HL-60 (cell line): ENCODE measurements around the gene PLA2G4C.

Experiments used
- DNase-seq, 2 experiments: peaks; one replicate each; pipeline ENCODE4 v3.0.0-alpha.2; 2010 to 2020; ENCODE audit warnings: low read depth in 1 of 2, low spot score in 1 of 2
- H3K27ac ChIP-seq: fragments of 250-450 bp; sonication (Bioruptor Pico); replicated peaks from 2 replicates; pipeline ENCODE4 v1.5.1; 2020; ENCODE audit warnings: mild to moderate bottlenecking, moderate library complexity
- H3K27me3 ChIP-seq: fragments of 250-450 bp; sonication (Bioruptor Pico); 2 replicates; pipeline ENCODE4 v1.5.1; 2021; ENCODE audit warnings: mild to moderate bottlenecking, moderate library complexity; ENCODE audit not compliant: insufficient read depth, poor library complexity, severe bottlenecking
- H3K4me3 ChIP-seq: replicated peaks from 2 replicates; pipeline ENCODE4 v1.5.1; 2011; ENCODE audit warnings: mild to moderate bottlenecking, control low read depth, low read length; ENCODE audit not compliant: insufficient read depth
- CTCF ChIP-seq: IDR thresholded peaks from one replicate; pipeline ENCODE4 v1.5.1; 2011; ENCODE audit warnings: low read length, control low read depth, inconsistent platforms; ENCODE audit not compliant: insufficient read depth
- GABPA ChIP-seq: IDR thresholded peaks from 2 replicates; pipeline ENCODE4 v1.6.1; 2012; ENCODE audit warnings: low read depth
- POLR2AphosphoS5 ChIP-seq: IDR thresholded peaks from 2 replicates; pipeline ENCODE4 v1.6.1; 2012; ENCODE audit warnings: low read depth
- REST ChIP-seq: IDR thresholded peaks from 2 replicates; pipeline ENCODE4 v1.6.1; 2012; ENCODE audit warnings: low read depth; ENCODE audit not compliant: insufficient replicate concordance
- SPI1 ChIP-seq: IDR thresholded peaks from 2 replicates; pipeline ENCODE4 v1.6.1; 2012; ENCODE audit warnings: low read depth, mild to moderate bottlenecking, borderline replicate concordance

Gene PLA2G4C

DNA sequence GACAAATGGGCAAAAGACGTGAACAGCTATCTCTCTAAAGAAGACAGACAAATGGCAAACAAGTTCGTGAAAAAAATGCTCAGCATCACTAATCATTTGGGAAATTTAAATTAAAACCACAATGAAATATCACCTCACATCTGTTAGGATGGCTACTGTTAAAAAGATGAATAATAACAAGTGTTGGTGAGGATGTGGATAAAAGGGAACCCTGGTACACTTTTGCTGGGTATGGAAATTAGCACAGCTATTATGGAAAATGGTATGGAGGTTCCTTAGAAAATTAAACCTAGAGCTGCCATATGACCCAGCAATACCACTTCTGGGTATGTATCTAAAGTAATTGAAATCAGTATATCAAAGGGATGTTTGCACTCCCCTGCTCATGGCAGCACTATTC, 73.9 kb downstream of the PLA2G4C start:
- no peak overlapping the region for H3K4me3 ChIP-seq
- TF ChIP-seq GABPA (no peak), CTCF (no peak), REST (no peak), POLR2AphosphoS5 (no peak), SPI1 (no peak)
- no peaks in the 10 kb centered on the region for H3K27me3 ChIP-seq
- no peak for DNase-seq
- H3K27ac ChIP-seq, result no peak overlapping the region

GRCh38 chr19:48033604-48034003, 77.0 kb downstream of the PLA2G4C start:
- DNase-seq, result no peak
- TF ChIP-seq CTCF, result no peak
- no peak for TF ChIP-seq REST
- no peak for TF ChIP-seq GABPA
- no peak for TF ChIP-seq SPI1
- TF ChIP-seq POLR2AphosphoS5, result no peak
- H3K27me3 ChIP-seq, result no peaks in the 10 kb centered on the region
- no peak overlapping the region for H3K27ac ChIP-seq
- no peak overlapping the region for H3K4me3 ChIP-seq

GRCh38 chr19:48030073-48030472, 80.5 kb downstream of the PLA2G4C start:
- Histone ChIP-seq H3K4me3 (no peak overlapping the region), H3K27ac (no peak overlapping the region), H3K27me3 (no peaks in the 10 kb centered on the region)
- no peak for DNase-seq
- TF ChIP-seq GABPA, result no peak
- no peak for TF ChIP-seq SPI1
- no peak for TF ChIP-seq REST
- no peak for TF ChIP-seq CTCF
- no peak for TF ChIP-seq POLR2AphosphoS5
